HL-60 (cell line): ENCODE data around the gene FCAMR.

Experiments
- DNase-seq, 2 experiments: peaks; one replicate each; pipeline ENCODE4 v3.0.0-alpha.2; 2010 to 2020; ENCODE audit warnings: low read depth in 1 of 2, low spot score in 1 of 2
- H3K27ac ChIP-seq: fragments of 250-450 bp; sonication (Bioruptor Pico); replicated peaks from 2 replicates; pipeline ENCODE4 v1.5.1; 2020; ENCODE audit warnings: mild to moderate bottlenecking, moderate library complexity
- H3K27me3 ChIP-seq: fragments of 250-450 bp; sonication (Bioruptor Pico); 2 replicates; pipeline ENCODE4 v1.5.1; 2021; ENCODE audit warnings: mild to moderate bottlenecking, moderate library complexity; ENCODE audit not compliant: insufficient read depth, poor library complexity, severe bottlenecking
- H3K4me3 ChIP-seq: replicated peaks from 2 replicates; pipeline ENCODE4 v1.5.1; 2011; ENCODE audit warnings: mild to moderate bottlenecking, control low read depth, low read length; ENCODE audit not compliant: insufficient read depth
- GABPA ChIP-seq: IDR thresholded peaks from 2 replicates; pipeline ENCODE4 v1.6.1; 2012; ENCODE audit warnings: low read depth
- POLR2AphosphoS5 ChIP-seq: IDR thresholded peaks from 2 replicates; pipeline ENCODE4 v1.6.1; 2012; ENCODE audit warnings: low read depth
- SPI1 ChIP-seq: IDR thresholded peaks from 2 replicates; pipeline ENCODE4 v1.6.1; 2012; ENCODE audit warnings: low read depth, mild to moderate bottlenecking, borderline replicate concordance
- TF ChIP-seq, protein P1 (sequence below): IDR thresholded peaks from 2 replicates; pipeline ENCODE4 v1.6.1; 2012; ENCODE audit warnings: low read depth; ENCODE audit not compliant: insufficient replicate concordance
- TF ChIP-seq, protein P2 (sequence below): IDR thresholded peaks from one replicate; pipeline ENCODE4 v1.5.1; 2011; ENCODE audit warnings: low read length, control low read depth, inconsistent platforms; ENCODE audit not compliant: insufficient read depth

Gene FCAMR

DNA sequence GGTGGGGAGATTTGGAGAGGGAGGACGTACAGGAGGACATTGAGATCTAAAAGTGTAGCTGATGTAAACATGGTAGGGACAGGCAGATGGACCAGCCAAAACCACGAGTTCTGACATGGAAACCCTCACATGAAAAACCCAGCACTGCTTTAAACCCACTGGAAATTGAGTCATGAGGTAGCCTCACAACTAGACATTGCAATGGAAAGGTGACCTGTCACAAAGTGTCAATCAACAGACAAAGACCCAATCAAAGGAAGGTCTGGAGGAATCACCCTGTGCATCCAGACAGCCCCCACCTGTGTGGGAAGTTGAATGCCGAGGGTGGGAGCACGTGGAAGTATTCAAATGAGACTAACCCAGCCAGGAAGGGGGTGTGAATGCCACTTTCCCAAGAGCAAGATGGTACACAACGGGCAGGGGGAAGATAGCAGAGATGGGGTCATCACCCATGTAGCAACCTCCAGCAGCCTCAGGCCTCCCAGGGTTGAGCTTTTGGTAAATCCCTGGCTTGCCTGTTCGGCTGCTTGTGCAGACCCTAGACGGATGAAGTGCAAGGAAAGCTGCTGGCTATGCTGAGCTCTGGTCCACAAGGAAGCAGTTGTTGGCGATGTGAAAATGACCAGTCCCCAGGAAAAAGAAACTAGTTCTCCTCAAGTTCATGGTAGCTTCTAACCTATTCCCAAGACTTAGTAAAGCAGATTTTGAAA, 54.1 kb downstream of the FCAMR start:
- TF ChIP-seq, protein P1, sequence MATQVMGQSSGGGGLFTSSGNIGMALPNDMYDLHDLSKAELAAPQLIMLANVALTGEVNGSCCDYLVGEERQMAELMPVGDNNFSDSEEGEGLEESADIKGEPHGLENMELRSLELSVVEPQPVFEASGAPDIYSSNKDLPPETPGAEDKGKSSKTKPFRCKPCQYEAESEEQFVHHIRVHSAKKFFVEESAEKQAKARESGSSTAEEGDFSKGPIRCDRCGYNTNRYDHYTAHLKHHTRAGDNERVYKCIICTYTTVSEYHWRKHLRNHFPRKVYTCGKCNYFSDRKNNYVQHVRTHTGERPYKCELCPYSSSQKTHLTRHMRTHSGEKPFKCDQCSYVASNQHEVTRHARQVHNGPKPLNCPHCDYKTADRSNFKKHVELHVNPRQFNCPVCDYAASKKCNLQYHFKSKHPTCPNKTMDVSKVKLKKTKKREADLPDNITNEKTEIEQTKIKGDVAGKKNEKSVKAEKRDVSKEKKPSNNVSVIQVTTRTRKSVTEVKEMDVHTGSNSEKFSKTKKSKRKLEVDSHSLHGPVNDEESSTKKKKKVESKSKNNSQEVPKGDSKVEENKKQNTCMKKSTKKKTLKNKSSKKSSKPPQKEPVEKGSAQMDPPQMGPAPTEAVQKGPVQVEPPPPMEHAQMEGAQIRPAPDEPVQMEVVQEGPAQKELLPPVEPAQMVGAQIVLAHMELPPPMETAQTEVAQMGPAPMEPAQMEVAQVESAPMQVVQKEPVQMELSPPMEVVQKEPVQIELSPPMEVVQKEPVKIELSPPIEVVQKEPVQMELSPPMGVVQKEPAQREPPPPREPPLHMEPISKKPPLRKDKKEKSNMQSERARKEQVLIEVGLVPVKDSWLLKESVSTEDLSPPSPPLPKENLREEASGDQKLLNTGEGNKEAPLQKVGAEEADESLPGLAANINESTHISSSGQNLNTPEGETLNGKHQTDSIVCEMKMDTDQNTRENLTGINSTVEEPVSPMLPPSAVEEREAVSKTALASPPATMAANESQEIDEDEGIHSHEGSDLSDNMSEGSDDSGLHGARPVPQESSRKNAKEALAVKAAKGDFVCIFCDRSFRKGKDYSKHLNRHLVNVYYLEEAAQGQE, result no peak
- TF ChIP-seq POLR2AphosphoS5, result no peak
- TF ChIP-seq SPI1, result no peak
- TF ChIP-seq GABPA, result no peak
- TF ChIP-seq, protein P2, sequence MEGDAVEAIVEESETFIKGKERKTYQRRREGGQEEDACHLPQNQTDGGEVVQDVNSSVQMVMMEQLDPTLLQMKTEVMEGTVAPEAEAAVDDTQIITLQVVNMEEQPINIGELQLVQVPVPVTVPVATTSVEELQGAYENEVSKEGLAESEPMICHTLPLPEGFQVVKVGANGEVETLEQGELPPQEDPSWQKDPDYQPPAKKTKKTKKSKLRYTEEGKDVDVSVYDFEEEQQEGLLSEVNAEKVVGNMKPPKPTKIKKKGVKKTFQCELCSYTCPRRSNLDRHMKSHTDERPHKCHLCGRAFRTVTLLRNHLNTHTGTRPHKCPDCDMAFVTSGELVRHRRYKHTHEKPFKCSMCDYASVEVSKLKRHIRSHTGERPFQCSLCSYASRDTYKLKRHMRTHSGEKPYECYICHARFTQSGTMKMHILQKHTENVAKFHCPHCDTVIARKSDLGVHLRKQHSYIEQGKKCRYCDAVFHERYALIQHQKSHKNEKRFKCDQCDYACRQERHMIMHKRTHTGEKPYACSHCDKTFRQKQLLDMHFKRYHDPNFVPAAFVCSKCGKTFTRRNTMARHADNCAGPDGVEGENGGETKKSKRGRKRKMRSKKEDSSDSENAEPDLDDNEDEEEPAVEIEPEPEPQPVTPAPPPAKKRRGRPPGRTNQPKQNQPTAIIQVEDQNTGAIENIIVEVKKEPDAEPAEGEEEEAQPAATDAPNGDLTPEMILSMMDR, result no peak
- no peaks in the 10 kb centered on the region for H3K27me3 ChIP-seq
- no peak overlapping the region for H3K27ac ChIP-seq
- no peak overlapping the region for H3K4me3 ChIP-seq
- DNase-seq, result no peak

GRCh38 chr1:206915030-206915735, 55.1 kb downstream of the FCAMR start:
- DNase-seq, result no peak
- TF ChIP-seq SPI1, result no peak
- no peak for TF ChIP-seq GABPA
- no peak for TF ChIP-seq POLR2AphosphoS5
- TF ChIP-seq, protein P2, result no peak
- TF ChIP-seq, protein P1, result no peak
- Histone ChIP-seq H3K27me3 (no peaks in the 10 kb centered on the region), H3K4me3 (no peak overlapping the region), H3K27ac (no peak overlapping the region)

- DNase-seq, result no peak
- H3K27me3 ChIP-seq, result peaks cover 10% of the 10 kb centered on the region
- H3K4me3 ChIP-seq, result no peak overlapping the region
- TF ChIP-seq GABPA (no peak), SPI1 (no peak), POLR2AphosphoS5 (no peak)
- TF ChIP-seq, protein P2, result no peak
- TF ChIP-seq, protein P1, result no peak
- H3K27ac ChIP-seq, result no peak overlapping the region
Measured at GRCh38 chr1:206913766-206914537, 56.3 kb downstream of the FCAMR start.
